ENCODE results near the gene ZNF521. TPM values are rescaled to one million over a fixed set of nuclear protein-coding genes. Genes with fewer than 3 reads are reported as not detected.

The ZNF521 gene
- total and polyA plus RNA-seq, 2 experiments from 2014 or later = 3.1 to 9.2 TPM

- TF ChIP-seq ZNF462 (CRISPR knock-in tag; IDR thresholded peaks at IDR 0.05) = no peak
- no peak for TF ChIP-seq NANOG (IDR thresholded peaks at IDR 0.05; ENCODE audit: borderline replicate concordance)
- no peak for TF ChIP-seq ZNF114 (CRISPR knock-in tag; IDR thresholded peaks at IDR 0.05)
- no peak for TF ChIP-seq ETS1 (IDR thresholded peaks at IDR 0.05)
- TF ChIP-seq JUNB (IDR thresholded peaks at IDR 0.05; ENCODE audit: unreplicated experiment) = no peak
- no peak for TF ChIP-seq CTCF (conservative IDR thresholded peaks at IDR 0.05; ENCODE audit: low read depth in 2 of 2)
- no peak for TF ChIP-seq EZH2 (IDR thresholded peaks at IDR 0.05; ENCODE audit: low read depth, unreplicated experiment)
- no peak for TF ChIP-seq STAT1 (IDR thresholded peaks at IDR 0.05; ENCODE audit: unreplicated experiment)
Measured at GRCh38 chr18:25289001-25289631, 62.9 kb downstream of the ZNF521 start (continued).

Measured in GM23338 (cell line).